GM18505 (cell line): ENCODE results near the gene HKDC1.
"Not testable (repeated sequence)": the region's sequence is repeated elsewhere in the genome, so short reads cannot be mapped to it uniquely, and the experiment has no call there.

Source experiments
- ATAC-seq: cut with Tn5 transposase; IDR thresholded peaks from one replicate; pipeline ENCODE4 v1.9.1; 2021; ENCODE audit not compliant: unreplicated experiment
- POLR2A ChIP-seq: IDR thresholded peaks from 4 replicates; pipeline ENCODE4 v1.6.1; 2011; ENCODE audit warnings: borderline replicate concordance; ENCODE audit not compliant: insufficient read depth, insufficient read length; ENCODE audit errors: extremely low read depth

HKDC1 gene

GRCh38 chr10:69254877-69255276, 34.7 kb downstream of the HKDC1 start:
- ATAC-seq: no peak
- TF ChIP-seq POLR2A: no peak

- no peak for ATAC-seq
- no peak for TF ChIP-seq POLR2A
Observed at GRCh38 chr10:69259547-69260243, 39.6 kb downstream of the HKDC1 start.

GRCh38 chr10:69261184-69261583, 41.1 kb downstream of the HKDC1 start:
- no peak for ATAC-seq
- TF ChIP-seq POLR2A: no peak

- ATAC-seq: no peak
Observed at GRCh38 chr10:69262292-69262751, 42.2 kb downstream of the HKDC1 start.

GRCh38 chr10:69265521-69265920, 45.4 kb downstream of the HKDC1 start:
- ATAC-seq: no peak

More at GRCh38 chr10:69262292-69262751, 42.2 kb downstream of the HKDC1 start:
- no peak for TF ChIP-seq POLR2A

GRCh38 chr10:69268761-69269416, 48.8 kb downstream of the HKDC1 start:
- no peak for TF ChIP-seq POLR2A
- ATAC-seq: no peak

More at GRCh38 chr10:69265521-69265920, 45.4 kb downstream of the HKDC1 start:
- TF ChIP-seq POLR2A: no peak

- TF ChIP-seq POLR2A: no peak
- no peak for ATAC-seq
Observed at GRCh38 chr10:69269761-69270160, 49.6 kb downstream of the HKDC1 start.

- no peak for TF ChIP-seq POLR2A
- no peak for ATAC-seq
Observed at GRCh38 chr10:69270990-69271389, 50.9 kb downstream of the HKDC1 start.

GRCh38 chr10:69272624-69273023, 52.5 kb downstream of the HKDC1 start:
- TF ChIP-seq POLR2A: no peak
- ATAC-seq: no peak

GRCh38 chr10:69275444-69275843, 55.3 kb downstream of the HKDC1 start:
- no peak for TF ChIP-seq POLR2A
- ATAC-seq: no peak

GRCh38 chr10:69276503-69276902, 56.4 kb downstream of the HKDC1 start:
- no peak for ATAC-seq
- no peak for TF ChIP-seq POLR2A

- ATAC-seq: no peak
- TF ChIP-seq POLR2A: no peak
Observed at GRCh38 chr10:69278446-69278963, 58.4 kb downstream of the HKDC1 start, which contains the start of gene HK1. Gene HK1 (plus strand): TSS chr10:69278496.

- TF ChIP-seq POLR2A: no peak
- no peak for ATAC-seq
Observed at GRCh38 chr10:69279110-69279509, 59.0 kb downstream of the HKDC1 start.

GRCh38 chr10:69281507-69282413, 61.6 kb downstream of the HKDC1 start:
- no peak for ATAC-seq
- TF ChIP-seq POLR2A: no peak

- ATAC-seq: not testable (repeated sequence)
Observed at GRCh38 chr10:69284402-69284801, 64.3 kb downstream of the HKDC1 start.
